OCI-LY1 (cell line): ENCODE measurements around the gene KATNBL1.

Experiments
- H2AFZ ChIP-seq: fragments of 200-600 bp; sonication (generic), shearing (Covaris generic); 2 replicates; pipeline ENCODE4 v1.6.0; 2014; ENCODE audit warnings: antibody characterized with exemption, mild to moderate bottlenecking, low read length
- H3F3A ChIP-seq: fragments of 200-600 bp; sonication (generic), shearing (Covaris generic); 2 replicates; pipeline ENCODE4 v1.6.0; 2014; ENCODE audit warnings: mild to moderate bottlenecking, antibody characterized with exemption, low read length, moderate library complexity; ENCODE audit not compliant: insufficient read depth
- H3K27ac ChIP-seq: fragments of 200-600 bp; sonication (generic); 2 replicates; pipeline ENCODE4 v1.5.1; 2014; ENCODE audit warnings: low read length, mixed run types, mild to moderate bottlenecking, low read depth; ENCODE audit not compliant: poor library complexity, severe bottlenecking
- H3K27me3 ChIP-seq: fragments of 200-600 bp; sonication (generic); 2 replicates; pipeline ENCODE4 v1.6.0; 2014; ENCODE audit warnings: antibody characterized with exemption, mild to moderate bottlenecking, low read length, moderate library complexity; ENCODE audit not compliant: insufficient read depth
- H3K36me3 ChIP-seq: fragments of 200-600 bp; sonication (generic); 2 replicates; pipeline ENCODE4 v1.6.1; 2014; ENCODE audit warnings: mild to moderate bottlenecking, antibody characterized with exemption, low read length, moderate library complexity, mixed read lengths; ENCODE audit not compliant: insufficient read depth
- H3K4me1 ChIP-seq: fragments of 200-600 bp; sonication (generic); 2 replicates; pipeline ENCODE4 v1.5.1; 2014; ENCODE audit warnings: mild to moderate bottlenecking, low read length, moderate library complexity; ENCODE audit not compliant: insufficient read depth, severe bottlenecking
- H3K4me2 ChIP-seq: fragments of 200-600 bp; sonication (generic), shearing (Covaris generic); 2 replicates; pipeline ENCODE4 v1.6.1; 2014; ENCODE audit warnings: low read length
- H3K4me3 ChIP-seq: fragments of 200-600 bp; sonication (generic); 2 replicates; pipeline ENCODE4 v1.5.1; 2014; ENCODE audit warnings: low read length, low read depth, mild to moderate bottlenecking, mixed read lengths; ENCODE audit not compliant: poor library complexity, severe bottlenecking
- H3K79me2 ChIP-seq: fragments of 200-600 bp; shearing (Covaris generic); 2 replicates; pipeline ENCODE4 v1.6.1; 2016; ENCODE audit warnings: mixed run types, low read length, mixed read lengths; ENCODE audit not compliant: insufficient read depth
- H3K9ac ChIP-seq: fragments of 200-600 bp; sonication (generic), shearing (Covaris generic); 2 replicates; pipeline ENCODE4 v1.6.1; 2014; ENCODE audit warnings: mild to moderate bottlenecking, low read length, mixed read lengths
- H3K9me2 ChIP-seq: fragments of 200-600 bp; sonication (generic), shearing (Covaris generic); 2 replicates; pipeline ENCODE4 v1.6.1; 2014; ENCODE audit warnings: low read depth, mild to moderate bottlenecking, low read length, mixed read lengths
- H3K9me3 ChIP-seq: fragments of 200-600 bp; shearing (Covaris generic); 2 replicates; pipeline ENCODE4 v1.6.1; 2014; ENCODE audit warnings: low read length, mixed read lengths
- H4K20me1 ChIP-seq: fragments of 200-600 bp; sonication (generic), shearing (Covaris generic); 2 replicates; pipeline ENCODE4 v1.6.0; 2016; ENCODE audit warnings: mild to moderate bottlenecking, low read length; ENCODE audit not compliant: insufficient read depth
- EZH2 ChIP-seq: fragments of 200-600 bp; sonication (generic), shearing (Covaris generic); IDR thresholded peaks from 2 replicates; pipeline ENCODE4 v1.8.0; 2017; ENCODE audit warnings: borderline replicate concordance, mixed run types, mild to moderate bottlenecking, antibody characterized with exemption, low read length, moderate library complexity, mixed read lengths
- TF ChIP-seq, protein P1 (sequence below): fragments of 200-600 bp; sonication (generic), shearing (Covaris generic); IDR thresholded peaks from 2 replicates; pipeline ENCODE4 v1.5.1; 2017; ENCODE audit warnings: mild to moderate bottlenecking, antibody characterized with exemption, low read length, moderate library complexity, mixed read lengths

The KATNBL1 gene

DNA sequence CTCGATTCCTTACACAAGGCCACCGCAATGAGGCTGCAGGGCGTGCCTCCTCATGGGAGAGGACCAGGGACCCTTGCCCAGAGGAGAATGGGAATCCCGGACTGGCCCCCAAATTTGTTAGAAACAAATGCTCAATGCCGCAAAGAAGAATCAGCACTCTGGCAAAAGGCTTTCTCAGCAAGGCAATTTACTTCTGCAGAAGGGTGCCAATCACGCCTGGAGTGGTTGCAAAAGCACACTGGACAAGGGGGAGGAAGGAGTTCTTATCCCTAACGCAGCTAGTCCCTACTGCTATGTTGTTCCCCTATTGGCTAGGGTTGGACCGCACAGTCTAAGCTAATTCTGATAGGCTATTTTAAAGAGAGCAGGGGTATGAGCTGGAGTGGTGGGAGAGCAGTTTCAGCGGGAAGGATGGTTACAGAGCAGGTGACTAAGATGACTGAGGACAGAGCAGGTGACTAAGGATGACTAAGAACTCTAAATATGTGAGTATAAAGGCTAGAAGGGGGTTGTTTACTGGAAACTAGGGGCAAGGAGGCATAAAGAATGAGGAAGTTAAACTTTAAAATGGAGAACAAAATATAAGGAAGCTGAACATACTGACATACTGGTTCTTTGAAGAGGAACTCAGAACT lies 48.5 kb downstream of the KATNBL1 start:
- Histone ChIP-seq H3K27me3 (no peaks in the 10 kb centered on the region), H3K4me2 (no peak overlapping the region), H3K9me3 (peaks cover 16% of the 10 kb centered on the region), H3K36me3 (peaks cover 21% of the 10 kb centered on the region), H3F3A (no peaks in the 10 kb centered on the region), H4K20me1 (no peaks in the 10 kb centered on the region), H2AFZ (no peak overlapping the region), H3K9me2 (no peaks in the 10 kb centered on the region), H3K9ac (no peak overlapping the region), H3K79me2 (no peaks in the 10 kb centered on the region), H3K4me1 (no peaks in the 10 kb centered on the region), H3K27ac (no peak overlapping the region), H3K4me3 (no peak overlapping the region)
- TF ChIP-seq, protein P1, sequence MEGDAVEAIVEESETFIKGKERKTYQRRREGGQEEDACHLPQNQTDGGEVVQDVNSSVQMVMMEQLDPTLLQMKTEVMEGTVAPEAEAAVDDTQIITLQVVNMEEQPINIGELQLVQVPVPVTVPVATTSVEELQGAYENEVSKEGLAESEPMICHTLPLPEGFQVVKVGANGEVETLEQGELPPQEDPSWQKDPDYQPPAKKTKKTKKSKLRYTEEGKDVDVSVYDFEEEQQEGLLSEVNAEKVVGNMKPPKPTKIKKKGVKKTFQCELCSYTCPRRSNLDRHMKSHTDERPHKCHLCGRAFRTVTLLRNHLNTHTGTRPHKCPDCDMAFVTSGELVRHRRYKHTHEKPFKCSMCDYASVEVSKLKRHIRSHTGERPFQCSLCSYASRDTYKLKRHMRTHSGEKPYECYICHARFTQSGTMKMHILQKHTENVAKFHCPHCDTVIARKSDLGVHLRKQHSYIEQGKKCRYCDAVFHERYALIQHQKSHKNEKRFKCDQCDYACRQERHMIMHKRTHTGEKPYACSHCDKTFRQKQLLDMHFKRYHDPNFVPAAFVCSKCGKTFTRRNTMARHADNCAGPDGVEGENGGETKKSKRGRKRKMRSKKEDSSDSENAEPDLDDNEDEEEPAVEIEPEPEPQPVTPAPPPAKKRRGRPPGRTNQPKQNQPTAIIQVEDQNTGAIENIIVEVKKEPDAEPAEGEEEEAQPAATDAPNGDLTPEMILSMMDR = no peak
- no peak for TF ChIP-seq EZH2

DNA sequence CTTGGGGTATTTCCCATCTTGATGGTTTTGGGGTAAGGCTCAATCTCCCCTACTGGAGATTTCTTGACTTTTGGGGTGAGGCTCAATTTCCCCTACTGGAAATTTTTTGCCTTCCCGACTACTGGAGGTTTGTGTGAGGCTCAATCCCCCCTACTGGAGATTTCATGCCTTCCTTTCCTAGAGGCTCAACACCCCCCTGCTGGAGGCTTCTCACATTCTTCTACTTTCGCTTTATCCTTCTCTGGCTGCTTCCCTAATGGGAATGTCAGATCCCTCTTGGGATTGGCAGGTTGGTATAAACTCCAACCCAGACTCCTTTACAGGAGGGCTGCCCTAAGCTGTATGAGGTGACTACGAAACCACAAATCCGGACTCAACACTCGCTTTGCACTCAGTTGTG lies 49.2 kb downstream of the KATNBL1 start:
- no peak overlapping the region for H3K4me2 ChIP-seq
- peaks cover 18% of the 10 kb centered on the region for H3K9me3 ChIP-seq
- H3F3A ChIP-seq = no peaks in the 10 kb centered on the region
- no peaks in the 10 kb centered on the region for H3K27me3 ChIP-seq
- no peak overlapping the region for H3K4me3 ChIP-seq
- no peak for TF ChIP-seq EZH2
- TF ChIP-seq, protein P1 = no peak
- H3K27ac ChIP-seq = no peak overlapping the region
- H4K20me1 ChIP-seq = no peaks in the 10 kb centered on the region
- H3K9ac ChIP-seq = no peak overlapping the region
- H3K4me1 ChIP-seq = no peaks in the 10 kb centered on the region
- H3K79me2 ChIP-seq = no peaks in the 10 kb centered on the region
- peaks cover 27% of the 10 kb centered on the region for H3K36me3 ChIP-seq
- no peaks in the 10 kb centered on the region for H3K9me2 ChIP-seq
- H2AFZ ChIP-seq = no peak overlapping the region

DNA sequence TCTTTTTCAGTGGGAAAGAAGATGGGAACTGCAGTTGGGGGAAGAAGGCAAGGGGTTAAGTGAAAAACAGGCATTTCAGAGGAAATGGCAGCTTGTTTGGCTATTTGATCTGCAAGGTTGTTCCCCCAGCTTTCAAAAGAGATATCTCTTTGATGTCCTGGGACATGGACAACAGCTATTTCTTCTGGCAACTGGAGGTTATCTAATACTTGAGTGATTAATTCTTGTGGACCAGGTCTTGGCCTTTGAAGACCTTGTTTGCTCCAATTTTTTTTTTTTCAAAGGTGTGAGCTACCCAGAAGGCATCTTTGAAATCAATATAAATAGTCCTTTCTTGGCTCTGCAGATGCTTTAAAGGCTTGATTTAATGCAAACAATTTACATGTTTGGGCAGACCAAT lies 51.5 kb downstream of the KATNBL1 start:
- Histone ChIP-seq H3K4me3 (no peak overlapping the region), H3K9me2 (no peaks in the 10 kb centered on the region), H3K9me3 (peaks cover 25% of the 10 kb centered on the region), H3F3A (no peaks in the 10 kb centered on the region), H3K36me3 (peaks cover 46% of the 10 kb centered on the region), H3K4me2 (no peak overlapping the region), H3K27ac (no peak overlapping the region), H3K79me2 (no peaks in the 10 kb centered on the region), H2AFZ (no peak overlapping the region), H3K27me3 (no peaks in the 10 kb centered on the region), H3K4me1 (no peaks in the 10 kb centered on the region), H4K20me1 (no peaks in the 10 kb centered on the region), H3K9ac (no peak overlapping the region)
- TF ChIP-seq EZH2 = no peak
- TF ChIP-seq, protein P1 = no peak
